DND-41 (cell line): ENCODE data around the gene PALM.

Source experiments
- ATAC-seq: fragments of 200-7000 bp; cut with Tn5 transposase; 3 replicates; pipeline ENCODE4 v1.9.1; 2021; ENCODE audit warnings: low read depth; ENCODE audit not compliant: insufficient read depth
- DNase-seq: peaks from one replicate; pipeline ENCODE4 v3.0.0-alpha.2; 2020
- H2AFZ ChIP-seq: 2 replicates; pipeline ENCODE4 v1.6.0; 2012; ENCODE audit warnings: low read depth, low read length
- H3K27ac ChIP-seq: 2 replicates; pipeline ENCODE4 v1.5.1; 2012; ENCODE audit warnings: low read length, inconsistent platforms
- H3K27me3 ChIP-seq: fragments of 200-600 bp; sonication (generic); 2 replicates; pipeline ENCODE4 v1.6.0; 2012; ENCODE audit warnings: low read length, mild to moderate bottlenecking, inconsistent platforms; ENCODE audit not compliant: insufficient read depth, poor library complexity
- H3K36me3 ChIP-seq: 2 replicates; pipeline ENCODE4 v1.5.1; 2012; ENCODE audit warnings: low read length, inconsistent platforms; ENCODE audit not compliant: insufficient read depth
- H3K4me1 ChIP-seq: 2 replicates; pipeline ENCODE4 v1.5.1; 2012; ENCODE audit warnings: mild to moderate bottlenecking, low read length; ENCODE audit not compliant: insufficient read depth
- H3K4me2 ChIP-seq: 2 replicates; pipeline ENCODE4 v1.6.0; 2012; ENCODE audit warnings: mild to moderate bottlenecking, moderate library complexity, low read length, inconsistent platforms; ENCODE audit not compliant: insufficient read depth
- H3K4me3 ChIP-seq, 2 experiments: fragments of 200-600 bp in 1 of 2; shearing (Covaris generic) in 1 of 2; 2 replicates each; pipeline ENCODE4 v1.5.1; 2012 to 2016; ENCODE audit warnings: inconsistent platforms in 2 of 2, low read length in 2 of 2, mild to moderate bottlenecking in 2 of 2, low read depth in 1 of 2, moderate library complexity in 1 of 2
- H3K79me2 ChIP-seq: 2 replicates; pipeline ENCODE4 v1.6.0; 2012; ENCODE audit warnings: low read length, inconsistent platforms; ENCODE audit not compliant: insufficient read depth
- H3K9ac ChIP-seq: 2 replicates; pipeline ENCODE4 v1.6.0; 2012; ENCODE audit warnings: low read depth, mild to moderate bottlenecking, inconsistent platforms, low read length, moderate library complexity
- H3K9me3 ChIP-seq: 2 replicates; pipeline ENCODE4 v1.5.1; 2012; ENCODE audit warnings: low read length, moderate library complexity, mild to moderate bottlenecking, inconsistent platforms; ENCODE audit not compliant: insufficient read depth, severe bottlenecking
- H4K20me1 ChIP-seq: 2 replicates; pipeline ENCODE4 v1.6.0; 2012; ENCODE audit warnings: low read length; ENCODE audit not compliant: insufficient read depth
- CTCF ChIP-seq: IDR thresholded peaks from 2 replicates; pipeline ENCODE4 v1.5.1; 2012; ENCODE audit warnings: borderline replicate concordance, low read length, moderate library complexity, mild to moderate bottlenecking; ENCODE audit not compliant: poor library complexity, severe bottlenecking; ENCODE audit errors: extremely low read depth
- EZH2 ChIP-seq: IDR thresholded peaks from 3 replicates; pipeline ENCODE4 v1.6.1; 2012; ENCODE audit warnings: borderline replicate concordance, low read depth, mild to moderate bottlenecking, moderate library complexity, low read length, inconsistent platforms; ENCODE audit not compliant: severe bottlenecking

PALM gene

DNA sequence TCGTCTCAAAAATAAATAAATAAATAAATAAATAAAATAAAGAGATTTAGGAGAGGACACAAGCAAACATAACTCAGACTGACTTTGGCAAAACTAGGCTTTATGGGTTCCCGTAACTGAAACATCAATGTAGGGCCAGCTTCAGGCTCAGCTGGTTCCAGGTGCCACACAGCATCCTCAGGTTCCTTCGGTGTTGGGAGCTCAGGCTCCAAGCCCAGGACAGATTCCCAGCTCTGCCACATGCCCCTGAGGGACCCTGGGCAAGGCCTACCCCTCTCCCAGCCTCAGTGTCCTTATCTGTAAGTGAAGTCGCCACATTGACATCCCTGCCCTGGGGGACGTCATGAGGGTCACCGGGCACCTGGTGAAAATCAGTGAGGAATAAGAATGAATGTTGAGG, 60.9 kb downstream of the PALM start:
- H3K79me2 ChIP-seq = no peaks in the 10 kb centered on the region

GRCh38 chr19:771332-771785, 62.6 kb downstream of the PALM start:
- no peak overlapping the region for H2AFZ ChIP-seq
- no peak overlapping the region for H3K4me3 ChIP-seq
- H4K20me1 ChIP-seq = no peaks in the 10 kb centered on the region
- H3K4me2 ChIP-seq = no peak overlapping the region
- TF ChIP-seq CTCF (peak; percentile 37), EZH2 (no peak)
- DNase-seq (peak; percentile 36), ATAC-seq (peak; percentile 47; the same call in 1 of the 3 replicates)
- H3K9me3 ChIP-seq = no peaks in the 10 kb centered on the region
- no peaks in the 10 kb centered on the region for H3K27me3 ChIP-seq
- no peaks in the 10 kb centered on the region for H3K4me1 ChIP-seq
- no peaks in the 10 kb centered on the region for H3K36me3 ChIP-seq
- no peak overlapping the region for H3K27ac ChIP-seq
- no peaks in the 10 kb centered on the region for H3K79me2 ChIP-seq
- no peak overlapping the region for H3K9ac ChIP-seq

More for the DNA sequence above, 60.9 kb downstream of the PALM start:
- Histone ChIP-seq H3K9ac (no peak overlapping the region), H3K4me1 (no peaks in the 10 kb centered on the region), H3K9me3 (no peaks in the 10 kb centered on the region), H3K27me3 (no peaks in the 10 kb centered on the region), H3K4me3 (no peak overlapping the region), H2AFZ (no peak overlapping the region), H3K4me2 (no peak overlapping the region), H3K27ac (no peak overlapping the region), H3K36me3 (no peaks in the 10 kb centered on the region), H4K20me1 (no peaks in the 10 kb centered on the region)
- DNase-seq (no peak), ATAC-seq (no peak)
- no peak for TF ChIP-seq CTCF
- no peak for TF ChIP-seq EZH2

- Histone ChIP-seq H3K4me1 (no peaks in the 10 kb centered on the region), H3K9ac (no peak overlapping the region), H3K4me2 (no peak overlapping the region), H2AFZ (no peak overlapping the region), H3K4me3 (no peak overlapping the region), H4K20me1 (no peaks in the 10 kb centered on the region), H3K27ac (no peak overlapping the region), H3K27me3 (no peaks in the 10 kb centered on the region), H3K79me2 (no peaks in the 10 kb centered on the region), H3K9me3 (no peaks in the 10 kb centered on the region), H3K36me3 (no peaks in the 10 kb centered on the region)
- TF ChIP-seq CTCF (no peak), EZH2 (no peak)
- ATAC-seq (no peak), DNase-seq (no peak)
Measured at GRCh38 chr19:772063-772462, 63.3 kb downstream of the PALM start.
